ENCODE measurements around the gene OR7A17.

Gene OR7A17

DNA sequence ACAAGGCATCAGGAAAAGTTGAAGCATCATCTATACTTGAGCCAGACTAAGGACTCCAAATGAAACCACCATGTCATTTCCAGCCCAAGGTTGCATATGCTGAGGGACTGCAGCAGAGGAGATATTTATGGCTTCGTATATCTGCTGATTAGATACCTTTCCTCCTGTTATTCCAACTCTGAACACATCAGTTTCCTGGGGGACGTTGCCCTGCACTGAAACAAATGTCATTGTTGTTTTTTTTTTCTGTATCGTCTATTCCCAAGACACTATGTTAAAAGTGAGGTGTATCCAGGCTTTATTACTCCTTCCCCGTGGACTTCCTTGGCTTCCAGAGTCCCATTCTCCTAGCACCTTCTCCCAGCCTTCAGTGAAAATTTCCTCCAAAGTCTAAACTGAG, at the start of gene OR7A17:
Gene OR7A17 (minus strand): TSS at position 101 of the 400 bp plus-strand sequence. CDS start 4,777 bp downstream, outside the sequence.
- Histone ChIP-seq H3K4me3 (ENCODE audit: low read length) (no peak within 1 kb of the TSS), H3K27me3 (ENCODE audit: insufficient read depth, low read length) (no peaks in the 10 kb centered on the region), H3K4me1 (ENCODE audit: insufficient read depth, low read length) (no peaks in the 10 kb centered on the region), H3K9ac (ENCODE audit: low read depth, low read length) (no peak within 1 kb of the TSS), H3K36me3 (ENCODE audit: insufficient read depth, low read depth, low read length) (no peaks in the 10 kb centered on the region), H3K27ac (ENCODE audit: low read length) (no peak within 1 kb of the TSS), H3K9me3 (ENCODE audit: insufficient read depth, low read depth, low read length) (no peaks in the 10 kb centered on the region)

- Histone ChIP-seq H3K27ac (ENCODE audit: low read length) (no peak overlapping the region), H3K4me1 (ENCODE audit: insufficient read depth, low read length) (no peaks in the 10 kb centered on the region), H3K36me3 (ENCODE audit: insufficient read depth, low read depth, low read length) (no peaks in the 10 kb centered on the region), H3K9me3 (ENCODE audit: insufficient read depth, low read depth, low read length) (peaks cover 3% of the 10 kb centered on the region), H3K9ac (ENCODE audit: low read depth, low read length) (no peak overlapping the region), H3K27me3 (ENCODE audit: insufficient read depth, low read length) (no peaks in the 10 kb centered on the region; the same call in 1 of the 2 replicates), H3K4me3 (ENCODE audit: low read length) (no peak overlapping the region)
Observed at GRCh38 chr19:14933506-14933905, 47.6 kb upstream of the OR7A17 start.

GRCh38 chr19:14916848-14917247, 30.9 kb upstream of the OR7A17 start:
- Histone ChIP-seq H3K9ac (ENCODE audit: low read depth, low read length) (no peak overlapping the region), H3K27me3 (ENCODE audit: insufficient read depth, low read length) (no peaks in the 10 kb centered on the region), H3K27ac (ENCODE audit: low read length) (no peak overlapping the region), H3K36me3 (ENCODE audit: insufficient read depth, low read depth, low read length) (no peaks in the 10 kb centered on the region), H3K4me1 (ENCODE audit: insufficient read depth, low read length) (no peaks in the 10 kb centered on the region), H3K4me3 (ENCODE audit: low read length) (no peak overlapping the region), H3K9me3 (ENCODE audit: insufficient read depth, low read depth, low read length) (peaks cover 4% of the 10 kb centered on the region; the same call in 1 of the 2 replicates)

DNA sequence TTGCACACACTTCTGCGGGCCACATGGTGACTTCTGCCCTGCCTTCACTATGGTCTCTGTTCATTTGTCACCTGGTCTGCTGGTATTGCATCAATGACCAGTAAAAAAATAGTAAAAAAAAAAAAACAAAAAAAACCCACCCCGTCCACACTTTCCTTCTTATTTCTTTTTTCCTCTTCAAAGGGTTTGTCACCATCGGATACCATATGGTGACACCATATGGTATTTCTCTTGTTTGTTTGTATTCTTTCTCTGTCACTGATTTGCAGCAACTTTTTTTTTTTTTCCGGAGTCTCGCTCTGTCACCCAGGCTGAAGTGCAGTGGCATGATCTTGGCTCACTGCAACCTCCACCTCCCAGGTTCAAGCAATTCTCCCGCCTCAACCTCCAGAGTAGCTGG, 29.2 kb upstream of the OR7A17 start:
- Histone ChIP-seq H3K36me3 (ENCODE audit: insufficient read depth, low read depth, low read length) (no peaks in the 10 kb centered on the region), H3K4me3 (ENCODE audit: low read length) (no peak overlapping the region), H3K9ac (ENCODE audit: low read depth, low read length) (no peak overlapping the region), H3K27ac (ENCODE audit: low read length) (no peak overlapping the region), H3K4me1 (ENCODE audit: insufficient read depth, low read length) (no peaks in the 10 kb centered on the region), H3K27me3 (ENCODE audit: insufficient read depth, low read length) (no peaks in the 10 kb centered on the region), H3K9me3 (ENCODE audit: insufficient read depth, low read depth, low read length) (peaks cover 4% of the 10 kb centered on the region; the same call in 1 of the 2 replicates)

DNA sequence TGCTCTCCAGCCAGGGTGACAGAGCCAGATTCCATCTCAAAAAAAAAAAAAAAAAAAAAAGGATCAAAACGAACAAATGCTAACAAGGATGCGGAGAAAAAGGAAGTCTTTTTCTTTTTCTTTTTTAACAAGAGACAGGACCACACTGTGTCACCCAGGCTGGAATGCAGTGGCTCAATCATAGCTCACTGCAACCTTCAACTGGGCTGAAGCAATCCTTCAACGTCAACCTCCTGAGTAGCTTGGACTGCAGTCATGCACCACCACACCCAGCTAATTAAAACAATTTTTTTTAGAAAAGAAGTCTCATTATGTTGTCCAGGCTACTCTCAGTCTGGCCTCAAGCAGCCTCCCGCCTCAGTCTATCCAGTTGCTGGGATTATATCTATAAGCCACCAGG, 20.8 kb upstream of the OR7A17 start:
- Histone ChIP-seq H3K4me3 (ENCODE audit: low read length) (no peak overlapping the region), H3K36me3 (ENCODE audit: insufficient read depth, low read depth, low read length) (no peaks in the 10 kb centered on the region), H3K4me1 (ENCODE audit: insufficient read depth, low read length) (no peaks in the 10 kb centered on the region), H3K9ac (ENCODE audit: low read depth, low read length) (no peak overlapping the region), H3K27me3 (ENCODE audit: insufficient read depth, low read length) (no peaks in the 10 kb centered on the region), H3K27ac (ENCODE audit: low read length) (no peak overlapping the region), H3K9me3 (ENCODE audit: insufficient read depth, low read depth, low read length) (no peaks in the 10 kb centered on the region)

DNA sequence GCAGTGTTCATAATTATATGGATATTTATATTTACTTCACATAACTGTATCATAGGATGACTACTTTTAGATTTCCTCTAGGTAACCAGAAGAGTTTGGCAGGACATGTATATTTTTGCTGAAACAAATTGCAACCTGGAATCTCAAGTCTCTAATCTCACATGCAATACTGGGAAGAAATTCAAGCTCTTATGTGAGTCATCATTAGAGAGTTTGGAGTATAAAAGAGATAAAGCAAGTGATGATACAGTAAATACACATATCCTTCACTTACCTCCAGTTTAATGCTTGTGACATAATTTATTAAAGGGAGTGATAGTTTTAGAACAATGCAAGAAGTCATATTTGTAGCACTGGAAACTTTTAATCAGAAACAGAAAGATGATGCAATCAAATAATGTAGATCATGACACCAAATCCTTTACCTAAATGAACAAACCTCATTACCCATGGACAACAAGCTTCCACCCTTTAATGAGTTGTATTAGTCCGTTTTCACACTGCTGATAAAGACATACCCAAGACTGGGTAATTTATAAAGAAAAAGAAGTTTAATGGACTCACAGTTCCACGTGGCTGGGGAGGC, 15.8 kb upstream of the OR7A17 start:
- peaks cover 4% of the 10 kb centered on the region; the same call in 1 of the 2 replicates for H3K27me3 ChIP-seq (ENCODE audit: insufficient read depth, low read length)
- no peaks in the 10 kb centered on the region for H3K4me1 ChIP-seq (ENCODE audit: insufficient read depth, low read length)
- H3K4me3 ChIP-seq (ENCODE audit: low read length), result no peak overlapping the region
- H3K9ac ChIP-seq (ENCODE audit: low read depth, low read length), result no peak overlapping the region
- H3K9me3 ChIP-seq (ENCODE audit: insufficient read depth, low read depth, low read length), result no peaks in the 10 kb centered on the region; the same call in 1 of the 2 replicates
- no peak overlapping the region for H3K27ac ChIP-seq (ENCODE audit: low read length)
- H3K36me3 ChIP-seq (ENCODE audit: insufficient read depth, low read depth, low read length), result no peaks in the 10 kb centered on the region

DNA sequence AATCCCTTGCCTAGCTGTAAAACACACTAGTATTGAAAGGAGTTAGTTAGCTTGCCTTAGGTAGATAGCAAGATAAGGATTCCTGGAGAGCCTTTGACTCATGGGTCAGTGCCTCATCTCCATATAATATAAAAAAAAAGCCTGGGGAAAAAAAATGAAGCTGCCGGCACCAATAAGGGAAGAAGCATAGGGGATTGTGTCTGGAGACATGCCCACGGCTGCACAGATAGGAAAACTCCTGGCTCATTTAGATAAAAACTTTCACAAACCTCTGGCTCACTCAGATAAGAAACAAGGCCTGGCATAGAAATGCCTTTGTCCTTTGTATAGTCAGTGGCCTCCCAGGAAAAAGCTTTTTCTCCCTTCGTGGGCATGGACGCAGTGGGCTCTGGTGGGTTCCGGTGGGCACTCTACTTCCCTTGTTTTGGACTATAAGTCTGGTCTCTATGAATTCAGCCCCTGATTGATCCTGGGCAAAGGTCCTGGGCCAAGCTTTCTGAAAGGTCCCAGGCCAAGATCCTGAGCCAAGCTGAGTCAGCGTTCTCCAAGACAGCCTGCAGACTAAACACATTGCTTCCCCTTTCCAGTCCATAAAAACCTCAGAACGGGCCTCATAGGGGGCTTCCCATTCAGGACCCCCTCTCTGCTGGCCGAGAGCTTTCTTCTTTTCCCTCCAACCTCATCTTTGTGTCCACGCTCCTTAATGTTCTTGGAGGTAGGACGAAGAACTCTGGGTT, 4.9 kb upstream of the OR7A17 start:
- no peak overlapping the region; the same call in 1 of the 2 replicates for H3K9ac ChIP-seq (ENCODE audit: low read depth, low read length)

DNA sequence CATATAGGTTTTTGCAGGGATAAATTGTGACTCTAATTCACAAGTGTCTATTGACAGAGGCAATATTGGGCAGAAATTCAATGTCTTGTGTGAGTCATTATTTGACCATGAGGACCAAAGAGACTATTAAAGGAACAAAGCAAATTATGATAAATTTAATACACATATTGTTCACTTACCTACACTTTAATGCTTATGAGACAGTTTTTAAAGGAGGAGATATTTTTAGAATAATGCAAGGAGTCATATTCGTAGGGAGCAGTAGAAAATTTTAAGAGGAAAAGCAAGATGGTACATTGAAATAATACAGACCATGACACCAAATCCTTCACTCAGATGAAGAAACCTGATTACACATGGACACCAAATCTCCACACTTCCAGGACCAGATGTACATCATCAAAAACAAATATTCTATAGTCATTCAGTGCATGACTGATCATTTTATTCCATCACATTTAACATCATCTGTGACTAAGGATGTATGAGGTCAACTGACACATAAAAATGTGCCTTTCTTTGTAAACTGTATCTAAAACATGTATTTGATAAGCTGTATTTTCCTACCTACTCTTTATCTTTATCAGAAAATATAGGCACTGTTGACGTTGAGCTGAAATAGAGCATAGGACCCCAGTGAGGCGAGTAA, 4.2 kb upstream of the OR7A17 start:
- no peaks in the 10 kb centered on the region for H3K27me3 ChIP-seq (ENCODE audit: insufficient read depth, low read length)
- no peaks in the 10 kb centered on the region for H3K36me3 ChIP-seq (ENCODE audit: insufficient read depth, low read depth, low read length)
- H3K4me1 ChIP-seq (ENCODE audit: insufficient read depth, low read length), result no peaks in the 10 kb centered on the region
- H3K4me3 ChIP-seq (ENCODE audit: low read length), result no peak overlapping the region
- H3K9ac ChIP-seq (ENCODE audit: low read depth, low read length), result no peak overlapping the region
- no peak overlapping the region for H3K27ac ChIP-seq (ENCODE audit: low read length)
- no peaks in the 10 kb centered on the region for H3K9me3 ChIP-seq (ENCODE audit: insufficient read depth, low read depth, low read length)

More for the DNA sequence above, 4.9 kb upstream of the OR7A17 start:
- Histone ChIP-seq H3K4me3 (ENCODE audit: low read length) (no peak overlapping the region), H3K27ac (ENCODE audit: low read length) (no peak overlapping the region), H3K36me3 (ENCODE audit: insufficient read depth, low read depth, low read length) (no peaks in the 10 kb centered on the region), H3K27me3 (ENCODE audit: insufficient read depth, low read length) (no peaks in the 10 kb centered on the region), H3K4me1 (ENCODE audit: insufficient read depth, low read length) (no peaks in the 10 kb centered on the region), H3K9me3 (ENCODE audit: insufficient read depth, low read depth, low read length) (no peaks in the 10 kb centered on the region)

DNA sequence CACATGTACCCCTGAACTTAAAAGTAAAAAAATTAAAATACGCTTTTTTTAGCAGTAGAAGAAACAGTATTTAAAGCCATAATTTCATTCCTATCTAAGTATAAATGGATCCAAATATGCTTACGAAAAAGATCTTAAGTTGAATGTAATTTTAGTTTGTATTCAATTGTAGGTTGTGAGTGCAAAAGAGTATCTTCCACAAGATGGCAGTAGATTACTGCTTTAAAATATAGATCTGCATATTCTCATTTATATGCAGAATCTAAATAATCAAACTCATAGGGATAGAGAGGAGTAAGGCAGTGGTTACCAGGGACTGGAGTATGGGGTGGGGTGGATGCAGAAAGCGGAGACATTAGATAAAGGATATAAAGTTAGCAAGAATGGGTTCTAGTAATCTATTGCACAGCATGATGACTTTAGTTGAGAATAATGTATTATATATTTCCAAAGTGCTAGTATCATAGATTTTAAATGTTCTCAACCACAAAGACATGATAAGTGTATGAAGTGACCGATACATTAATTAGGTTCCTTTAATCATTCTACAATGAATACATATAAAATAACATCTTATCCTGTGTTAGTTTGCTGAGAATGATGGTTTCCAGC, 14.2 kb downstream of the OR7A17 start:
- Histone ChIP-seq H3K36me3 (ENCODE audit: insufficient read depth, low read depth, low read length) (no peaks in the 10 kb centered on the region), H3K4me1 (ENCODE audit: insufficient read depth, low read length) (no peaks in the 10 kb centered on the region), H3K27ac (ENCODE audit: low read length) (no peak overlapping the region), H3K4me3 (ENCODE audit: low read length) (no peak overlapping the region), H3K9ac (ENCODE audit: low read depth, low read length) (no peak overlapping the region), H3K9me3 (ENCODE audit: insufficient read depth, low read depth, low read length) (peaks cover 12% of the 10 kb centered on the region), H3K27me3 (ENCODE audit: insufficient read depth, low read length) (no peaks in the 10 kb centered on the region)

DNA sequence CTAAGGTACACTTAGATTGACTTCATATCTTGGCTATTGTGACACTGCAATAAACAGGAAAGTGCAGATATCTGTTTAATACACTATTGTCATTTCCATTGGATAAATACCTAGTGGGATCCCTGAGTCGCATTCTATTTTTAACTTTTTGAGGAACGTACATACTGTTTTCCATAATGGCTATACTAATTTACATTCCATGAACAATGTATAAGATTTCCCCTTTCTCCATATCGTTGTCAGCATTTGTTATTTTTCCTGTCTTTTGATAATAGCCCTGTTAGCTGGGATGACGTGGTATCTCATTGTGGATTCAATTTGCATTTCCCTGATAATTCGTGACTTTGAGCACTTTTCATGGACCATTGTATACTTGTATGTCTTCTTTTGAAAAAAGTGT, 17.4 kb downstream of the OR7A17 start:
- Histone ChIP-seq H3K36me3 (ENCODE audit: insufficient read depth, low read depth, low read length) (no peaks in the 10 kb centered on the region), H3K4me3 (ENCODE audit: low read length) (no peak overlapping the region), H3K27ac (ENCODE audit: low read length) (no peak overlapping the region), H3K27me3 (ENCODE audit: insufficient read depth, low read length) (no peaks in the 10 kb centered on the region), H3K4me1 (ENCODE audit: insufficient read depth, low read length) (no peaks in the 10 kb centered on the region), H3K9me3 (ENCODE audit: insufficient read depth, low read depth, low read length) (peaks cover 14% of the 10 kb centered on the region), H3K9ac (ENCODE audit: low read depth, low read length) (no peak overlapping the region)

DNA sequence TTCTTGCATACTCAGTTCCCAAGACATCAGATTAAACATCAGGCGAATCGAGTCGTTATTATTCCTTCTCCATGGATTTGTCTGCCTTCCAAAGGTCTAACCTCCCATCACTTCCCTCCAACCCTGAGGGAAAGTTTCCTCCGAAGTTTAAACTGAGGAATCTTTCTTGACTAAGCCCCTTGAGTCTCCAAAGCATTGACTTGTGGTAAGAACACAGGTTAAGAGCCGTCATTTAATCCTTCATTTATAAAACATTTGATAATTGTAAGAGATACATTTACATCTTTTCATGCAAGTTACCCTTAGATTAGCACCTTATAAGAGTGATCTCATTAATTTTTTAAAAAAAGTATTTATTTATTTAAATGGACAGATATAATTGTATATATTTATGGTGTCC, 37.1 kb downstream of the OR7A17 start, which contains the start of gene OR7A10:
Gene OR7A10 (minus strand): TSS at position 101 of the 400 bp plus-strand sequence. CDS start 7,045 bp downstream, outside the sequence.
- Histone ChIP-seq H3K27me3 (ENCODE audit: insufficient read depth, low read length) (0 out of 2 replicates have a peak, but pooled peaks cover 6% of the 10 kb centered on the region), H3K9me3 (ENCODE audit: insufficient read depth, low read depth, low read length) (peaks cover 4% of the 10 kb centered on the region; the same call in 1 of the 2 replicates), H3K9ac (ENCODE audit: low read depth, low read length) (no peak within 1 kb of the TSS), H3K36me3 (ENCODE audit: insufficient read depth, low read depth, low read length) (no peaks in the 10 kb centered on the region), H3K4me3 (ENCODE audit: low read length) (no peak within 1 kb of the TSS), H3K27ac (ENCODE audit: low read length) (no peak within 1 kb of the TSS), H3K4me1 (ENCODE audit: insufficient read depth, low read length) (no peaks in the 10 kb centered on the region)

All from iPS-20b (cell line).